HG02678 (cell line): ENCODE measurements around the gene RAB35.

Source experiments
- ATAC-seq: cut with Tn5 transposase; IDR thresholded peaks from one replicate; pipeline ENCODE4 v1.9.1; 2021; ENCODE audit warnings: mild to moderate bottlenecking, moderate library complexity; ENCODE audit not compliant: unreplicated experiment

Gene RAB35

DNA sequence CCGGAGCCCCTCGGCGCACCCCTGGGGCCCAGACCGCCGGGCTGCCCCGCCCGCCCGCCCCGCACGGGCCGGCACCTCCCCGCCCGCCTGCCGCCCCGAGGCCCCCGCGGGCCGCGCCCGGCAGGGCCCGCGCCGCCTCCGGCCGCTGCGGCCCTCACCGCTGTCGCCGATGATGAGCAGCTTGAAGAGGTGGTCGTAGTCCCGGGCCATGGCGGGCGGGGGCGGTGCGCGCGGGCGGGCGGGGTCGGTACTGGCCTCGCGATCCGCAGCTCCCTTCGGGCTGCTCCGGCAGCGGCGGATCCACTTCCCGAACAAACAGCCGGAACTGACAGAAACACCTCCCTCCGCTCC lies at the start of gene RAB35:
Gene RAB35, minus strand, starts transcription at position 313 of the 351 bp plus-strand sequence. Its CDS starts 103 bp downstream, at position 210.
- no peak for ATAC-seq

DNA sequence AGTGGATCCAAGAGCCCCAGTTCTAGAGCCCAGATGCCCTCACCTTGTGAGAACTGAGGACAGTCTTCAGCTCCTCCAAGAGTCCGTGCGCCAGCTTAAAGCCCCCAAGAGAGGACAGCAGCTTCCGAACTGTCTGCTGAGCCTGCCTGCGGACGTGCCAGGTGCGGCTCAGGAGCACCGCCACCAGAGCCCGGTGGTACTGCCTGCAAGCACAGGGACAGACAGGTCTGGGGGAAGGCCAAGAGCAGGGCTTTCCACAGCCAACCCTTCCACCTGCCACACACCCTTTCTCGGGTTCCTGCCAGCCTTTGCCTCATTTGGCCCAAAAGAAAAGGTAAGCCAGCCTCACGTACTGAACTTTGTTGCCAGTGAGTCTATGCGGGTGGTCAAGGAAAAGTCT lies 47.7 kb upstream of the RAB35 start:
- ATAC-seq: no peak

DNA sequence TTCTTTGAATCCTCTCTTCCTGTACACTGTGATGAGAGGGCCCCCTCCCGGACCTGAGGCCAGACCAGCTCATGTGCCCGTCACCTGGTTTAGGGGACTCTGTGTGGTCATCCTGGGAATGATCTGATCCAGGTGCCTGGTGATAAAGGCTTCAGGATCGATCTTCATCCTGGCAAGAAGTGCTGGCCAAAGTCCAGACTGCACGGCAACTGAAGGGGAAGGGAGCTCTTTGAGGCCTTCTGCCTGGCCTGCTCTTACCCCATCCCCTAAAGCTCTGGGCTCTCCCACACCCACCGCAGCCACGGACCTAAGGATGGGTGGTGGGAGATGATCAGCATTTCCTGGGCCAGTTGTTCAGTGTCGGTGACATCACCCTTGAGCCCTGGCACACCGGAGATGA lies 46.2 kb upstream of the RAB35 start:
- ATAC-seq: no peak

DNA sequence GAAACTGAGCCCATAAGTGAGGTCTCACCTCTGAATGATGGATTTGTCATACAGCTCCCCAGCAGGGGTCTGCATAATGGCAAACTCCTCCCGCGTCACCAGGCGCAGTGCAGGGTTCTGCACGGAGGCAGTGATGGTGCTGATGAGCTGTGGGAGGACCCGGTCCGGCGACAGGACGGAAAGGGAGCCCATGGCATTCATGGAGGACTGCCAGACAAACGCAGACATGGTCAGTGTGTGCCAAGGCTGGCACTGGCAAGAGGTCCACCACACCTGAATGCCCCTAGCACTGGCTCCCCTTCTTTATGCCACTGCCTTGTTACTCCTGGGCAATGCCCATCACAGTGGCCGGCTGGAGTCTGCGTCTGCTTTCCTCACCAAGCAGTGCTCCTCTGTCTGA lies 45.3 kb upstream of the RAB35 start:
- no peak for ATAC-seq

DNA sequence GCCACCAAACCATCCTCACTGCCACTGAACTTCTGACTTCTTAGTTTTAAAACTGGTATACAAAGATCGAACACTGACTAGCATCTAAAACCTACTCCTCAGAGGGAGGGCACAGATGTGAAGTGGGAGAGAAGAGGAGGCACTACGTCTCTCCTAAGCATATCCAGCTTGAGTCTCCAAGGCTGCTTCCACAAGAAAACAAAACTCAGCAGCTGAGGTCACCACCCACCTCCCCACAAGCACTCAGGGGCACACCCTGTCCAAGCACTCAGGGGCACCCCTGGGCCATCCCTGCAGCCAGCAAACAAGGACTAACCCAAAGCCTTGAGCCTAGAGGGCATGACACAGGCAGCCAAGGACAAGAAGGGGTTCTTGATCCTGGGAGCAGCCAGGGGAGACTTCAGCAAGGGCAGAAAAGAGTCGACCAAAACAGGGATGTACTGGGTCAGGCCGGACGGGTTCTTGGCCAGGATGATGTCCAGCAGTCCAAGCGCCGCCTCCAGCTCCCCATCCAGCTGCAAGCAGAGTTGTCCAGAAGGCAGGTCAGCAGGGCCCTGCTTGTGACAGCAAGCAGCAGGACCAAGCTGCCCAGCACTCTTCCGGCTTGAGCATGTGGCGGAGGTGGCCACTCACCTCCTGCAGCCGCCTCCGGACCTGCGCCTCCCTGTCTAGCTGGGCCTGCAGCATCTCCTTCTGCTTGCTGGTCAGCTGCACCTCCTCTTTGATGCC lies 43.1 kb upstream of the RAB35 start:
- no peak for ATAC-seq

DNA sequence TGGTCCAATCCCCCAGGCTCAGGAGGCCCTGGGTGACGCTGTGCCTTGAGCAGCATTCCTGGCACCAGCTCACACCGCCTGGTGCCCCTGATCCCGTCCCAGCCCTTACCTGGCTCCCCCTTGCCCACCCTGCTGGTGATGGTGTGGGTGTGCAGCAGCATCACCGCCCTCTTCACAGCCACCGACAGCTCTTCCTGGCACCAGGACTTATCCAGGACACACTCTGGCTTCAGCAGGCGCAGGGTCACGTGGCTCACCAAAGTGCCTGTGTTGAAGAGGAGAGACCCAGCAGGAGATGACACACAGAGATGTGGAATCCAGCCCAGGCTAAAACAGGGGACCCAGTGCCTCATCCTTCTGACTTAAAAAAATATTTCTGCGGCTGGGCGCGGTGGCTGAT lies 41.8 kb upstream of the RAB35 start:
- ATAC-seq: no peak

DNA sequence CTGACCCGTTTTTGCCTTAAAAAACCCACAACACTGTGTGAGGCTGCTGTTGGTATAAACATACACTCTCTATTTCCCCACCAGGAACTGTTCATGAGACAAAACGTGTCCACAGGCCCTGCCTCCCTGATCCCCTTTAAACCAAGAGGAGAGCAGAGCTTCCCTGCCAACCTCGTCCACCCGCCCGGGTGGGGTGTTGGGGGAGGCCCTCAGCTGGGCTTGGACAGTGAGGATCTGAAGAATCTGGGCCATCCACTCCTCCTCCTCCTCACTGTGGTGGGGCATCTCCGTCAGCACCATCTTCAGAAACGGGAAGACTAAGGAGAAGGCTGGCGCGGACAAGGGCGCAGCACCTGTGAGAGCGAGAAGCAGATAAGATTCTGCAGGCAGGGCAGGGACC lies 41.1 kb upstream of the RAB35 start:
- ATAC-seq: no peak

DNA sequence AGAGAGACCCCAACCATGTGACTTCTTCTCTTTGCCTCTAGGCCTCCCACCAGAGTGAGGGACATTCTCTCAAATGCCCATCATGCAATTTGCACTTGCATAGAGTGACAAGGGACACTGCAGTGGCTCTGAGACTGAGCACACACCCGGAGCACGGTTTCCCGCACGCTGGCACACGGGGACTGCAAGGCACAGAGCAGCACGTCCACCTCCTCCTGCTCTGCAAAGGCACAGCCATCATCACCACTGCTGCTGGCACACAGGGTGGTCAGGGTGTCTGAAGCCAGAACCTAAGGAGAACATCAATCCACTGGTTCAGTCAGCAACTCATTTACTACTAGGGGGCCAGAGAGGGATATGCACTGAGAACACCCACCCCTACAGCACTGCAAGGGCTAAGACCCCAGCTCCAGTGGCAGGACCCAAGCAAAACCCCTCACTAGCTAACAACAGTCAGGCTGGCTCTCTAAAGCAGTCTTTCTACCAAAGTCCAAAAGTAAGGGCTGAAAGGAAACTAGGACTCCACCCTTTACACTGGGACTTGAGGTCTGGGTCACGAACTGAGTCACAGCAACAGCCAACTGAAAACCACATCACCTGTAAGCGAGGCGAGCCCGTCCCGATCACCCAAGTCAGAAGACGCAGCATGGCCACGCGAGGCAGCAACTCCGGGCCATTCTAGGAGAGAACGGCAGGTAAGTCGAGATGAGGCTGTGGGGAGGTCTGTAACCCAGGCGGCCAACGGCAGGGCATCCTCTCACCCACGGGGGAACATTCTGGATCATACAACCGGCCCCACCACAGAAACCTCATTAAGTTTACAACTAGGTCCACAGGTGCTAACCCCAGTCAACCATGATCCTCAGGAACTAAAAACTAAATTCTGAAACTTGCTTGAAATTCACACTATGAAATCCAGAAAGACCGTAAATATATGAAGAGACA lies 40.0 kb upstream of the RAB35 start:
- ATAC-seq: no peak

DNA sequence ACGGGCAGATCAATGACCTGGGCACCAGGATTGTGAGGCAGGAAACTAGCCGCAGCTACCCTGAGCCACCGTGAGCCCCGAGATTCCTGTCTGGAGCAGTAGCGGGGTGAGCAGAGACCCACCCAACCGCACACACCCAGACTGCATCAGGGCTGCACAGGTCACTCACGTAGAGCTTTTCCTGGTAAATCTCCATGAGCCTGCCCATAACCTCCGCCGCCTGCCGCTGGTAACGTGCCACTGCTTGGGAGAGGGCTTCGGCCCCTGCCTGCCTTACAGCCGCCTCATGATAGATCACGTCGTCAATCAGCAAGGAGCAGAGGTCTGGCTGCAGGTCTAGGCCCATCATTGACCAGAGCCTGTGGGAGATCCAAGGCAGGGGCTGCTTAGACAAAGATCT lies 38.5 kb upstream of the RAB35 start:
- ATAC-seq: no peak

DNA sequence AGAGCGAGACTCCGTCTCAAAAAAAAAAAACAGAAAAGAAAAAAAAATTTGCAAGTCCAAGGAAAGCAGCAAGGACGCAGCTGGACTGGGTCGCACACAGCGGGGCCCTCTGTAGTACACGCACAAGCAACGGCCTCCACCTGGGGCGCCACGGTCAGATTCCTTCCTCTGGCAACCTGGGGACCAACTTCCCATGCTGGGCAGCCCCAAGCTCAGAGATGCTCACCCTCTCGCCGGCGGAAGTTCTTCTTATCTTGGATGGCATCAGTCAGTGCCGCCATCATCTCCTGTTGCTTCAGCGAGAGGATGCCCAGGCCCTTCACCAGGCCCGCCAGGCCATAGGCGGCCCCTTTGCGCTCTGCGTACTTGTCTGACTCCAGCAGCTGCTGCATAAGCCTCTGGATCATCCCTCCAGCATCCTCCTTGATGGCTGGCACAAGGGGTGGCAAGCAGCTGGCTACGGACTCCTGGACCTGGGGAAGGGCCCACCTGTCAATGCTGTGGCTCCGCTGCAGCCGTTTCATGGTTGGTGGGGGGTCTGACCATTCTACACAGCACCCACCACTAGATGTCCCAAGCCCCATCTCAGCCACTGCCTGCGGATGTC lies 34.5 kb upstream of the RAB35 start:
- ATAC-seq: no peak

DNA sequence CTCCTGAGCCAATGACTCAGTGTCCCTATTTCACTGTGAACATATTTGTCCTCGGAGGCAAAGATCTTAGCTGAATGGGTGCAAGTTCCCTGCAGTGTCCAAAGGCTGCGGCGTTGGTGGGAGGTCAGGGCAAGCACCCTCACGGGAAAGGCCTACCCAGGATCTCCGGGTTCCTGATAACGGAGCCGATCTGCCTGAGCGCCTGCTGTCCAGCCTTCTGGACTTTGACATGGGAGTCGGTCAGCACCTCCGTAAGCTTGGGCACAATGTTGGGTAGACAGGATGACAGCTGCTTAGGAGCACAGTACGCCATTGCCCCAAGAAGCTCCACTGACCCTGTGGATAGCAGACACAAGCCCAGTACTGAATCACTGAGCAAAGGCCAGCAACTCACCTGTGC lies 31.5 kb upstream of the RAB35 start:
- ATAC-seq: no peak

DNA sequence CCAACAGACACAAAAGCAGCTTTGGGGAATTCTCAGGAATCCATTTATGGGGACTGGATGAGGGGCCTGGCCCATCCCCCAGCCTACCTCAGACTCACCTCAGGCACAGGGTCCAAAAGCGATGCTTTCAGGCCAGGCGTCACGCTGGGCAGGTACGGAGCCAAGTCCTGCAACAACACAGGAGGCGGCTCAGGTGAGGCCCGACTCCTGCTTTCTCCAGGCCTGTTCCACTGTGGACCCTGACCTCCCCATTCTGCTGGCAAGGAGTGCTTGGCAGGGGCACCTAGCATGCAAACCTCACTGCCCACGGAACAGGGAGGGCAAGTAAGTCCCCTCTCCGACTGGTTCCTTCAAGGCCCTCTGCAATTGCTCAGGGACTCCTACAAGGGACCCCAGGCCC lies 28.6 kb upstream of the RAB35 start:
- ATAC-seq: no peak

DNA sequence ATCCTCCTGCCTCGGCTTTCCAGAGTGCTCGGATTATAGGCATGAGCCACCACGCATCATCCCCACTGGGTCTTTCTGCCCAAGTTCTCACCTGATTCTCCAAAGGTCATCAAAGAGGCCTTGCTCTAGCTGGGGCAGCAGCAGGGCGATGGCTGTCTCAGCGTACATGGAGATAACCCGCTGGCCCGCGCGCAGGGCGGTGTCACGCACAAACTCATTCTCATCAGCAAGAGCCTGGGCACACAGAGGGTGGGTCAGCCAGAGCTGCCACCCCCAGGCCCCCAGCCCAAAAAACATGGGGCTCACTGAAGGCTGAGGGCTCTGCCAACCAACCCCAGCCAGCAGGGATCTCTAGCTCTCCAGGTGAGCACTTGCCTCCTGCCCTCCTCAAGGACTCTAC lies 27.7 kb upstream of the RAB35 start:
- no peak for ATAC-seq

DNA sequence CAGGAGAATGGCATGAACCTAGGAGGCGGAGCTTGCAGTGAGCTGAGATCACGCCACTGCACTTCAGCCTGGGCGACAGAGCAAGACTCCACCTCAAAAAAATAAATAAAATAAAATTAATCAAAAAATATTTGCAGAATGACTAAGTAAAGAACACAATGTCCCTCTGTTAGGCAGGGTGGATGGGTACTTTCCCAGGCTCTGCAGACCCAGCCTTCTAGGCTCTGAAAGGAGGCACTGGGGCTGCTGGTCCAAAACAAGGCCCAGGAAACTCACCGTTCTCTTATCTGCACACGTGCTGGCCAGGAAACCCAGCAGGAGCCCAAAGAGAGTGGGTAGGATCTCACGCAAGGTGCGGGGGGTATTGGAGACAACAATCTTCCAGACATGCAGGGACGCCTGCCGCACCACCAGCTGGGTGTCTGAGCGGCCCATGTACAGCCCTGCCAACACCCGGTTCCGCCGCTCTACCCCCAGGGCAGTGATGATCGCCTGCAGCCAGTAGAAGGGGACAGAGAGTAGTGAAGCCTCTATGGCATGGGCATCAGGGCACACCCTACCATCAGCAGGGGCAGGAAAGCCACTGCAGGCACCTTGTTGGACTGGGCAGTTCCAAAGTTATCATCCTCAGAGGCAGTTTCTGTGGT lies 25.8 kb upstream of the RAB35 start:
- ATAC-seq: no peak

DNA sequence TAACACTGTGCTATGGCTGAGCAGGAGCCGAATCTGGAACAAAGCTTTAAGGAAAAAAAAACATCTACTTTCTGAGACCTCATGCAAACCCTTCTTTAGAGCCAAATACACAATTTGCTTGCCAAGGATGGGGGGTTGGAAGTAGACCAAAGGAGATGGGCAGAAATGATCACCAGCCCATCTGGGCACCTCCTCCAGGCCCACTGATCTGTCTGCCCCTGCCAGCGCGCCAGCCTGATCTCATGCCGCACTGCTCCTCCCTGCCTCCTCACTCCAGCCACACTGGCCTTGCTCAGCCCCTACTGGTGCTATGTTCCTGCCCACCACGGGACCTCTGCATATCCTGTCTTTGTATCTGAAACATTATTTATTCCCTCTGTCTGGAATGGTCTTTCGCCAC lies 24.8 kb upstream of the RAB35 start:
- no peak for ATAC-seq

DNA sequence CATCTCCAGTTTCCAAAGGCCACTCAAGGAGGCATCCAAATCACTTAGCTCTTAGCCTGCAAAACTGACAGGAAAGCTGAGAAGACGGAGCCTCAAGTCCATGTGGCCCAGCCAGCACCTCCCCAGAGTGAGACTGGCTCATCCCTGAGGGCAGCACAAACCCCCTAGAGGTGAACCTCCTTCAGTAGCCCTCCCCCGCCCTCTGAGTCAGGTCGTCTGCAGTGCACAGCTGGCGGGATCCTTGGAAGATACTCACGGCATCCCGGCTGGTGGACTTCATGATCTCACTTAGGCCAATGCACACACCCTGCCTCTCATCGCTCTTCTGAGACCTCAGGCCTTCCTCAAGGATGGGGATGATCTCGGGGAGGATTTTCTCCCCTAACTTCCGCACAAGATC lies 24.1 kb upstream of the RAB35 start:
- ATAC-seq: no peak

DNA sequence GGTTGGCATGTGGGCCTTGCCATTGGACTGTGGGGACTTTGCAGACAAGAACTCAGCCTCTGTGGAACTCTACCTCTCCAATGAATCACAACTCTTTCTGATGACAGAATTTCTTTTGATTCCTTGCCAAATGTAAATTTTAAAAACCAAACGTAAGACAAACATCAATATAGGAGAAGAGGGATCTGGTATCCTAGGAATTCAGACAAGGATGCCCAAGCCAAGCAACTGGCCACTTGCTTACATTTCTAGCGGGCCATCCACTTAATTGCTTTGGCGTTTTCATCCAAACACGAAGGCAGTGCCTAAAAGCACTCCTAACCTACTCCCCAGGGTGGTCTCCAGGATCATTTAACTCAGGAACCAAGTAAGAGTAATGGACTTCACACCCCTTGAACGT lies 23.4 kb upstream of the RAB35 start:
- ATAC-seq: no peak

DNA sequence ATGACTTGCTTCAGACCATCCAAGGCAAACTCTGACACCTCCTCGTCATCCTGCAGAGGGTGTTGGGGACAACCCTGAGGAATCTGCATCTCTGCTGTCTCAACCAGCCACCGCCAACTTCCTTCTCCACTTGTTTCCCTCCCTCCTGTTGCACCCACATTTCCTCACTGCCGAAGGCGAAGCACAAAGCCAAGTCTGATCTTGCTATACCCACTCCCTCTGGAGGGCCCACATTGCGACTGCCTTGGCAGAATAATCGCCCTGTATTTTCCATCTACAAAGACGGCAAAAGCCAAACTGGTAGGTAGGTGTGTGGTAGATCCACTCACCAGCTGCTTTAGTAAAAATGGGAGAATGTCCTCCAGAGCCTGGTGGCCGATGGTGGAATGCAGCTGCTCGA lies 21.8 kb upstream of the RAB35 start:
- no peak for ATAC-seq

DNA sequence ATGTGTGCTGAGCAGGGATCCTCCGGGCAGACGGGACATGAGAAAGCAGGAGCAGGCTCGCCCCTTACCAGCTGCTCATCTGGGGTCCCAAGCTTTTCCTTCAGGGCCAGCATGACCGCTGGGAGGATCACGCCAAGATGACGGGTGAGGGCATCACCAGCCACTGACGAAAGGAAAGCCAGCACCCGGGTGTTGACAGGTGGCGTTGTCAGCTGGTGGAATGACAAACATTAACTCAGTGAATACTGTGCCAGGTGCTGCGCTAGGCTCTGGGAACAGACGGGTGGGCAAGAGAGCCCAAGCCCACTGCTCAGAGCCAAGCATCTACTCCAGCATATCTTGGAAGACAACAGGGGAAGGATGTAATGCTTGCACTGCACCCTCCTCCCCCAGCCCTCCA lies 21.3 kb upstream of the RAB35 start:
- no peak for ATAC-seq

DNA sequence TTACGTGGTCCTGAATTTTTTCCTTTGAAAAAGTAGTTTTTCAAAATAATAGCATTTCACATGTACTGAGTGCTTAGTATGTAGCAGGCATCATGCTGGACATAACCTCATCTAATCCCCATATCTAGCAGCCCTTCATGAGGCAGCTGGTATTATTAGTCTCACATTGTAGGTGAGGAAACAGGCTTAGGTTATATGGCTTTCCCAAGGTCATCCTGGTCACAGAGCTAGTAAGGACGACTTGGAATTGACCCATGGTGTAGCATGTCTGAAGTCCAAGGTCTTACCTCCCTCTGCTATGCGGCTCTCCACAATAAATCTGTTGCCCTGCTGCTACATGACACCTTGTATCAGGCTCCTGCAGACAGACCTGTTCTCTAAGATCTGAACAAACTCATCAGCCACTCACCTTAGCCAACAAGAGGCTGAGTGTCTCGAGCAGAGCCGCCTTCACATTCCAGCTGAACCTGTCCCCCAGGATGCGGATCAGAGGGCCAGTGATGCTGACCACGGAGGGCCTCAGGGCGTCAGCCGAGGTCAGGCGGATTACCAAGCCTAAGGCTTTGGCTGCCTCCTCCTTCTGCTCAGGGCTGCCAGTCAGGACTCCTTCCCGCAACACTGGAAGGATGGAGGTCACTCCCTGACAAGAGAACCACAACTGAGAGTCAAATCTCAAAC lies 19.7 kb upstream of the RAB35 start:
- no peak for ATAC-seq
